Uterus (tissue), 2 donors: ENCODE results near the gene NKAIN2.
"Not testable (repeated sequence)": the region's sequence is repeated elsewhere in the genome, so short reads cannot be mapped to it uniquely, and the experiment has no call there.

Experiments
- CTCF ChIP-seq, 4 experiments: fragments of 200-600 bp in 2 of 4; fragments of 450-650 bp in 2 of 4; sonication (generic) in 2 of 4; IDR thresholded peaks; one replicate each; pipeline ENCODE4 v1.5.1; 2016 to 2019; ENCODE audit warnings: antibody characterized with exemption in 4 of 4, mild to moderate bottlenecking in 2 of 4, moderate library complexity in 1 of 4
- POLR2A ChIP-seq, 2 donors: fragments of 450-650 bp; IDR thresholded peaks; one replicate each; pipeline ENCODE4 v1.6.1; 2016; ENCODE audit warnings: antibody characterized with exemption in 2 of 2, mild to moderate bottlenecking in 1 of 2, moderate library complexity in 1 of 2

- TF ChIP-seq POLR2A, CTCF (IDR thresholded peaks at IDR 0.05): not testable (repeated sequence)
Observed at GRCh38 chr6:123923379-123923778, 119.7 kb downstream of the NKAIN2 start.
